Measurements from ENCODE around the gene THBS2. TPM values are rescaled to one million over a fixed set of nuclear protein-coding genes. Genes with fewer than 3 reads are reported as not detected.

Gene THBS2
- total RNA-seq, 1 donor from 2014 or later, result 76.2 TPM

DNA sequence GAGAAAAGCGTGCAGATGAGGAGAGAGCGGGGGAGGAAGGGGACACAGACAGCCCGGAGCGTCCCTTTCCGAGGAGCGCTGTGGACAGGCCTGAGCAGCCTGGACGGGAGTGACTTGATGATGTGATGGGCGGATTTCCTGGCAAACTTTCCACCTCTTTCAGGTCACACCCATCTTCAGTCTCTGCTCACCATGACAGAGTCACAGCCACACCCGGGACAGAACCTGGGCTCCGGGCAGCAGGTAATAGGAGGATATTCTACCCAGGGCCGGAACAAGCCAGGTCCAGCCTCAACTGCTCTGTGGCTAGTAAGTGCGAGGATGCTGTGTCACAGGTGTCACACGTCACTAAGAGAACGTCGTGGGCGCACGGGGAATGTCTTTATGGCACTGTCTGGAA lies 84.3 kb downstream of the THBS2 start:
- Histone ChIP-seq H3K9ac (ENCODE audit: low read depth in 1 of 3, low read length in 3 of 3) (no peak overlapping the region), H3K4me3 (ENCODE audit: low read length in 3 of 3) (no peak overlapping the region), H3K27me3 (ENCODE audit: control insufficient read depth in 3 of 3, insufficient read depth in 3 of 3, low read length in 3 of 3) (peaks cover 0 to 3% (median 0%) of the 10 kb centered on the region in 3 donors), H3K27ac (ENCODE audit: low read depth, low read length) (no peak overlapping the region), H3K36me3 (ENCODE audit: control insufficient read depth in 3 of 3, insufficient read depth in 3 of 3, low read length in 3 of 3) (no peaks in the 10 kb centered on the region), H3K9me3 (ENCODE audit: control insufficient read depth in 3 of 3, low read length in 3 of 3) (no peaks in the 10 kb centered on the region), H3K4me1 (ENCODE audit: control insufficient read depth in 3 of 3, insufficient read depth in 3 of 3, low read length in 3 of 3) (no peaks in the 10 kb centered on the region)

DNA sequence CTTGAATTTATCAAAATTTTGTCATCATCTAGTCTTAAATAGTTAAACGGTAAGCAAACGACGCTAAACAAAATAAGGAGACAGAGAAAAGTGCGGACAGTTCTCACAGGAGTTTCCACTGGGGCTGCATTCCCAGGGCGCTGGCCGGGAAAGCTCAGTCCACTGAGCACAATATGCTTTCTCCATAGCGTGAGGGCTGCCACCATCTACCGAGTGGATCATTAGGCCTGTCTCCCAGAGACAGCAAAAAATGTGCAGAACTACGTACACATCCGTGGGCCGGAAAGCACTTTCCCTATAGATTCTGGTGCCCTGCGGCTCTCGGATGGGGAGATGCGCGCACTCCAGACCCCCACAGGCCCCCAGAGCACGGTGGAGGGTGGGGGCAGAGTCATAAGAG lies 84.9 kb downstream of the THBS2 start:
- Histone ChIP-seq H3K36me3 (ENCODE audit: control insufficient read depth in 3 of 3, insufficient read depth in 3 of 3, low read length in 3 of 3) (no peaks in the 10 kb centered on the region), H3K27ac (ENCODE audit: low read depth, low read length) (no peak overlapping the region), H3K9ac (ENCODE audit: low read depth in 1 of 3, low read length in 3 of 3) (no peak overlapping the region), H3K9me3 (ENCODE audit: control insufficient read depth in 3 of 3, low read length in 3 of 3) (no peaks in the 10 kb centered on the region), H3K4me3 (ENCODE audit: low read length in 3 of 3) (no peak overlapping the region), H3K27me3 (ENCODE audit: control insufficient read depth in 3 of 3, insufficient read depth in 3 of 3, low read length in 3 of 3) (peaks cover 0 to 3% (median 0%) of the 10 kb centered on the region in 3 donors), H3K4me1 (ENCODE audit: control insufficient read depth in 3 of 3, insufficient read depth in 3 of 3, low read length in 3 of 3) (no peaks in the 10 kb centered on the region)

- Histone ChIP-seq H3K36me3 (ENCODE audit: control insufficient read depth in 3 of 3, insufficient read depth in 3 of 3, low read length in 3 of 3) (no peaks in the 10 kb centered on the region), H3K27me3 (ENCODE audit: control insufficient read depth in 3 of 3, insufficient read depth in 3 of 3, low read length in 3 of 3) (peaks cover 0 to 3% (median 0%) of the 10 kb centered on the region in 3 donors), H3K27ac (ENCODE audit: low read depth, low read length) (no peak overlapping the region), H3K9ac (ENCODE audit: low read depth in 1 of 3, low read length in 3 of 3) (no peak overlapping the region), H3K4me1 (ENCODE audit: control insufficient read depth in 3 of 3, insufficient read depth in 3 of 3, low read length in 3 of 3) (no peaks in the 10 kb centered on the region), H3K4me3 (ENCODE audit: low read length in 3 of 3) (no peak overlapping the region), H3K9me3 (ENCODE audit: control insufficient read depth in 3 of 3, low read length in 3 of 3) (no peaks in the 10 kb centered on the region)
These were observed 85.4 kb downstream of the THBS2 start for GRCh38 chr6:169168302-169168630.

- Histone ChIP-seq H3K4me3 (ENCODE audit: low read length in 3 of 3) (no peak overlapping the region), H3K9ac (ENCODE audit: low read depth in 1 of 3, low read length in 3 of 3) (no peak overlapping the region), H3K27me3 (ENCODE audit: control insufficient read depth in 3 of 3, insufficient read depth in 3 of 3, low read length in 3 of 3) (peaks cover 0 to 3% (median 0%) of the 10 kb centered on the region in 3 donors), H3K4me1 (ENCODE audit: control insufficient read depth in 3 of 3, insufficient read depth in 3 of 3, low read length in 3 of 3) (no peaks in the 10 kb centered on the region), H3K27ac (ENCODE audit: low read depth, low read length) (no peak overlapping the region), H3K36me3 (ENCODE audit: control insufficient read depth in 3 of 3, insufficient read depth in 3 of 3, low read length in 3 of 3) (no peaks in the 10 kb centered on the region), H3K9me3 (ENCODE audit: control insufficient read depth in 3 of 3, low read length in 3 of 3) (no peaks in the 10 kb centered on the region)
These were observed 85.9 kb downstream of the THBS2 start for GRCh38 chr6:169167581-169168301.

DNA sequence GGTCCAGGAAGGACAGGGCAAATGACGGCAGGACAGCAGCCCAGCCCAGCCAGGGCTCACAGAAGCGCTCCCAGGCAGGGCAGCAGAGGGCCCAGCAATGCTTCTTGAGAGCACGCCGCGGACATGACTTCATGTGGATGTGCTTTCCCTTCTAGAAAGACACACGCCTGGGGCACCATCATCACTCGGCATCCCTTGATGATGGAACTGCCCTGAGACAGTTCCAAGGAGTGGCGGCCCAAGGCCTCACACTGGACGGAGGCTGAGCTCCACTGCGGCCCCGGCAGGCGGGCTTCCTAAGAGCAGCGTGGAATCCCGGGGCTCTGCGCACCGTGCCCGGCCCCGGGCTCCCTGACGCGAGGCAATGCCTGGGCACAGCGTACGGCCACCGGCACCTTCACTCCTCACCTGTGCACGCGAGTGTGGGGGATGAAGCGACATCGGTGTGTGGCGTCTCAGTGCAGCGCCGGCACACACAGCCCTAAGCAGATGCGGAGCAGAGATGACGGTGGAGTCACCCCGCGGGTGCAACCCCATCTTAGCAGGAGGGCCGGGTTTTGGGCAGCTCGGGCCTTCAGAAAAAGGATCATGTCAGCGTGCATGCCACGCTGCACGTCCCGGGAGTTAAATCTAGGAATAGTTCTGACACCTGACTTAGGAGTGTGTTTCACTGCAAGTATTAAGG lies 86.6 kb downstream of the THBS2 start:
- Histone ChIP-seq H3K4me3 (ENCODE audit: low read length in 3 of 3) (no peak overlapping the region), H3K27ac (ENCODE audit: low read depth, low read length) (no peak overlapping the region), H3K9me3 (ENCODE audit: control insufficient read depth in 3 of 3, low read length in 3 of 3) (no peaks in the 10 kb centered on the region), H3K4me1 (ENCODE audit: control insufficient read depth in 3 of 3, insufficient read depth in 3 of 3, low read length in 3 of 3) (no peaks in the 10 kb centered on the region), H3K9ac (ENCODE audit: low read depth in 1 of 3, low read length in 3 of 3) (no peak overlapping the region), H3K27me3 (ENCODE audit: control insufficient read depth in 3 of 3, insufficient read depth in 3 of 3, low read length in 3 of 3) (peaks cover 0 to 3% (median 0%) of the 10 kb centered on the region in 3 donors), H3K36me3 (ENCODE audit: control insufficient read depth in 3 of 3, insufficient read depth in 3 of 3, low read length in 3 of 3) (no peaks in the 10 kb centered on the region)

All from skeletal muscle tissue (tissue), 4 donors.